B cell (primary cell): ENCODE measurements around the gene KCTD6.

ENCODE experiments used
- CTCF ChIP-seq: fragments of 200-600 bp; IDR thresholded peaks from one replicate; pipeline ENCODE4 v1.8.0; 2022; ENCODE audit warnings: antibody characterized with exemption, mild to moderate bottlenecking
- EZH2 ChIP-seq: IDR thresholded peaks from 2 replicates; pipeline ENCODE4 v1.6.1; 2012; ENCODE audit warnings: borderline replicate concordance, low read depth, mild to moderate bottlenecking, moderate library complexity, low read length; ENCODE audit not compliant: insufficient read depth, poor library complexity, severe bottlenecking

GRCh38 chr3:58492494-58492905 lies 604 bp downstream of the KCTD6 start:
- TF ChIP-seq CTCF (no peak), EZH2 (no peak)
